Measurements from ENCODE around the gene CSPG4. TPM values are rescaled to one million over a fixed set of nuclear protein-coding genes. Genes with fewer than 3 reads are reported as not detected.

CSPG4 gene
- total and polyA plus RNA-seq, 2 of the 4 experiments (the other 2 are of a cell fraction), result 12.4 to 28.4 TPM

DNA sequence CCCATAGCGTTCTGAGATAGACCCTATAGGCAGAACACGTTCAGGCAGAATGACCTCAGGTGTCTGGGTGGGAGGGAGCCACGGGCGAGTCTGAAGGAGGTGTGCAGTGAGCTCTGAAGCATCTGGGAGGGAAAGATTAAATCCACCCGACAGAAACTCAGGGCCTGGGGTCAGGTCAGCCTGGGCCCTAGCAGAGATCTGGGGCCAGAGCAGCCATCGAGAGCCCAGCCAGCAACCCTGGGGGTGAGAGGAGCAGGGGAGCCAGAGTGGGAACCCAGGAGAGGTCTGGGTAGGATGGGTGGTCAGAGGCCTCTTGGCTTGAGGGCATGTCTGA lies 42.8 kb downstream of the CSPG4 start:
- peak overlapping the region; percentile 44 for H2AK9ac ChIP-seq (replicated peaks; ENCODE audit: low read depth, low read length, poor library complexity)
- H2BK20ac ChIP-seq (ENCODE audit: low read depth, low read length), result no peak overlapping the region; the same call in 1 of the 2 replicates
- ChIA-PET CTCF (no interaction called here), POLR2A (ENCODE audit: unreplicated experiment) (no interaction called here)
- dilution Hi-C loops (cut with HindIII; ENCODE audit: low sequenced_read_pairs, unreplicated experiment) (no loop called here), intact Hi-C loops (cut with micrococcal nuclease) (loop anchor here (5.0 to 10.0 kb wide), 2 partner anchors 45 to 93 kb away; partner anchors contain the start of genes PTPN9 and SNUPN), in situ Hi-C loops (cut with MboI; ENCODE audit: low sequenced_read_pairs) (loop anchor here (10.0 kb wide), 1 partner anchor 55 kb away; a partner anchor contains a TSS)
- peak overlapping the region; percentile 42 for H2BK5ac ChIP-seq (ENCODE audit: low read depth, low read length, poor library complexity, severe bottlenecking)
- peak overlapping the region; percentile 93 for H3K4ac ChIP-seq (ENCODE audit: low read depth, low read length)
- H3K56ac ChIP-seq (ENCODE audit: extremely low read depth, insufficient read depth, low read length), result no peak overlapping the region
- 58% methylated on average over 2 of the region's 6 CpGs; no CpG with 5 or more reads in 1 of the 2 experiments for WGBS, 2 experiments (ENCODE audit: extremely low coverage in 2 of 2, insufficient read length in 1 of 2)
- no peak overlapping the region for H3K18ac ChIP-seq (ENCODE audit: low read depth, low read length)
- H3K14ac ChIP-seq (replicated peaks; ENCODE audit: low read depth, low read length), result no peak overlapping the region; the same call in 1 of the 2 replicates
- H3K36me3 ChIP-seq (ENCODE audit: control insufficient read depth, insufficient read depth, low read length), result no peaks in the 10 kb centered on the region
- H3K9me3 ChIP-seq (ENCODE audit: control insufficient read depth, insufficient read depth, low read length), result no peaks in the 10 kb centered on the region
- H3K4me3 ChIP-seq (ENCODE audit: insufficient read depth, low read depth, low read length), result no peak overlapping the region
- peak overlapping the region in 1 of 2 experiments; percentile 42; a peak in 1 of 4 replicates for H4K8ac ChIP-seq (ENCODE audit: low read depth in 2 of 2, low read length in 2 of 2)
- no TSS peak for BruUV-seq (replicated peaks)
- no peaks in the 10 kb centered on the region for H3K27me3 ChIP-seq (ENCODE audit: control insufficient read depth, insufficient read depth, low read length)
- peaks cover 50% of the 10 kb centered on the region for H3K9me1 ChIP-seq (ENCODE audit: insufficient read depth, low read length)
- H2AK5ac ChIP-seq (ENCODE audit: low read depth, low read length), result peak overlapping the region; percentile 76
- no peak overlapping the region for H4K5ac ChIP-seq (ENCODE audit: low read depth, low read length)
- H3K27ac ChIP-seq (ENCODE audit: insufficient read depth, low read length), result no peak overlapping the region; the same call in 1 of the 2 replicates
- H3K23ac ChIP-seq (ENCODE audit: low read depth, low read length), result no peak overlapping the region
- H2AFZ ChIP-seq (replicated peaks; ENCODE audit: low read length, poor library complexity), result no peak overlapping the region
- no peak for DNase-seq
- H3K4me2 ChIP-seq (ENCODE audit: low read depth, low read length), result no peak overlapping the region
- ATAC-seq (ENCODE audit: low read depth), result no peak
- H2BK120ac ChIP-seq (ENCODE audit: low read depth, low read length), result peak overlapping the region; percentile 83; the same call in 1 of the 2 replicates
- no peak overlapping the region for H3K9ac ChIP-seq (ENCODE audit: low read depth, low read length)
- TF ChIP-seq RFX5 (IDR thresholded peaks at IDR 0.05; ENCODE audit: low read depth, low read length) (no peak), CHD1 (IDR thresholded peaks at IDR 0.05; ENCODE audit: low read depth, low read length) (no peak), RCOR1 (IDR thresholded peaks at IDR 0.05; ENCODE audit: insufficient replicate concordance, low read length) (no peak), NFE2L2 (IDR thresholded peaks at IDR 0.05; ENCODE audit: low read depth, low read length) (no peak), SMC3 (IDR thresholded peaks at IDR 0.05; ENCODE audit: low read depth, low read length) (no peak), FOS (IDR thresholded peaks at IDR 0.05; ENCODE audit: low read depth, low read length) (no peak), POLR2A (IDR thresholded peaks at IDR 0.05; ENCODE audit: low read depth, low read length) (no peak), RAD21 (IDR thresholded peaks at IDR 0.05; ENCODE audit: low read length) (no peak), BHLHE40 (IDR thresholded peaks at IDR 0.05; ENCODE audit: low read depth, low read length) (no peak), MAZ (IDR thresholded peaks at IDR 0.05; ENCODE audit: borderline replicate concordance, low read depth, low read length) (no peak)
- TF ChIP-seq, protein P1, sequence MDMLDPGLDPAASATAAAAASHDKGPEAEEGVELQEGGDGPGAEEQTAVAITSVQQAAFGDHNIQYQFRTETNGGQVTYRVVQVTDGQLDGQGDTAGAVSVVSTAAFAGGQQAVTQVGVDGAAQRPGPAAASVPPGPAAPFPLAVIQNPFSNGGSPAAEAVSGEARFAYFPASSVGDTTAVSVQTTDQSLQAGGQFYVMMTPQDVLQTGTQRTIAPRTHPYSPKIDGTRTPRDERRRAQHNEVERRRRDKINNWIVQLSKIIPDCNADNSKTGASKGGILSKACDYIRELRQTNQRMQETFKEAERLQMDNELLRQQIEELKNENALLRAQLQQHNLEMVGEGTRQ (IDR thresholded peaks at IDR 0.05; ENCODE audit: low read depth, low read length), result no peak
- peaks cover 47% of the 10 kb centered on the region for H3K4me1 ChIP-seq (ENCODE audit: control insufficient read depth, insufficient read depth, low read length)
- H2BK15ac ChIP-seq (ENCODE audit: low read depth, low read length), result peak overlapping the region; percentile 92; the same call in 2 of the 3 replicates
- H3K79me1 ChIP-seq (ENCODE audit: low read depth in 1 of 2, low read length in 2 of 2), result peaks cover 10 to 79% of the 10 kb centered on the region in 2 experiments; a peak in 3 of 4 replicates
- H4K20me1 ChIP-seq (ENCODE audit: insufficient read depth, low read length), result peaks cover 21% of the 10 kb centered on the region
- peak overlapping the region; percentile 81 for H4K91ac ChIP-seq (ENCODE audit: insufficient read depth, low read depth, low read length)

All from IMR-90 (cell line).